Stimulated activated CD8-positive, alpha-beta memory T cell treated with anti-CD3 and anti-CD28 coated beads, Interleukin-7, amount 100 ng/mL, for 48 hours (primary cell): Measurements from ENCODE around the gene PPARGC1A.

ENCODE experiments used
- DNase-seq, 2 donors: peaks; one replicate each; pipeline ENCODE4 v3.0.0-alpha.2; 2020; ENCODE audit warnings: low read depth in 1 of 2; ENCODE audit errors: extremely low read depth in 1 of 2

Gene PPARGC1A

GRCh38 chr4:23844961-23845360 lies 44.9 kb downstream of the PPARGC1A start:
- DNase-seq = no peak

DNA sequence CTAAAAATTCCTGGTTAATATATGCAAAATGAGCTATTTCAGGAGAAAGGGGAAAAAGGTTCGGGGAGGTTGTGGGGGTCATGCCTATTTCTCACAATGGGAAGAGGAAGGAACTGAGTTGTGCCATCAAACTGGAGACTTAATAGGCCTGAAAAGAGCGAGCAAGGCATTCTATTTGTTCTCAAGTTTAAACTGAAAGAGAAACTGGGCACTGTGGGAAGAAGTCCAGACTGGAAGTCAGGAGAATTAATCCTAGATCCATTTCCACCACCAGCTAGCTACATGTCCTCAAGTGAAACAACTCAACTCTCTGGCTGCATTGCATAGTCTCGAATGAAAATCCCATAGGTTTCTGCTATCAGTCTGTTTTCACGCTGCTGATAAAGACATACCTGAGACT lies 50.6 kb downstream of the PPARGC1A start:
- no peak for DNase-seq

DNA sequence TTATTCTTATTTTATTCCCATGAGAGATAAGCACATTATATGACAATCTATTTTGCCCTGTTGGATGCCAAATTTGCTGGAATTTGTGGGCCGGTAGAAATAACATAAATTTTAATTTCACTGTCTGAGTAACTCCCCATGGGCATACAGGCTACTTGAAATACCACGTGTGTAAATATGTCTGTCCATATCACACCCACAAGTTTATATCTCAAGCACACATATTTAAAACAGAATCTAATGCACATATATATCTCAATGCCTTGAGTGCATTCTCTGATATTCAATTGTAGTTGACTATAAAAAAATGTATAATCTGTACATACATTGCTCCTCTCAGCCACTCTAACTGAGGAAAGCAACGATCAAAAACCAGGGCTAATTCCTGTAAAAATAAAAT lies 51.2 kb downstream of the PPARGC1A start:
- DNase-seq = no peak

GRCh38 chr4:23838131-23838530 lies 51.7 kb downstream of the PPARGC1A start:
- DNase-seq = no peak

DNA sequence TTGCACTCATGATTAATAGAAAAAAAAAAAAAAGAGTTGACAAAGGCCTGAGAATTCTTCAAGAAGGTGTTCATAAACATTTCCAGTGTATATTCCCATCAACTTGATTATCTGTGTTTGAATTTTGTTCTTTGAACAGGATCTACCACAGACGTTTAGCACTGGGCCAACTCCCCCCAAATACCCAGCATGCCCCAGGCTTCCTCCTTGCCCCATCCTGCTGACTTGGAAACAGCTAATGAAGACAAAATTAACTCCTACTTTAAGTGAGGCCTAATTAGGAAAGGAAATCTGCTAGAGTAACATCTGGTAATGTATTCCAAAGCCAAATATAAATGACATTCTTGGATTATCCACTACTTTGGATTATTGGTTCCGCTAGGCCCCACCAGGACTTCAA lies 52.5 kb downstream of the PPARGC1A start:
- DNase-seq = no peak

GRCh38 chr4:23835774-23836478 lies 53.9 kb downstream of the PPARGC1A start:
- no peak for DNase-seq

DNA sequence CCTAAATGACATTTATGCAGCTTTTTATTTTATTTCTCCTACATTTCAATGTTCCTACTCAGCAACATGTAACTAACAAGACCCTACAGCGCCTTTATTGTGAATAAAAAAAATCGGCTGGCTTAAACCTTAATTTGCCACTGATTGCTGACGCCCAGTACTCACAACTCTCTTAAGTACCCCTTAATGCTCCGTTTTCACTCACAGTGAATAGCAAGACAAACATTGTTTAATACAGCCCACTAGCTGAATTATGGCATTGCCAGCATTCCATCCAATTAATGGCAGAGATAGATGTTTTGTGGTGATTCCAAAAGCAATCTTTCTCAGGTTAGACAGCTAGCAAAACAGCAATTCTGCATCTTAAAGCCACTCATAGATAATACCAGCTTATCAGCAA lies 61.1 kb downstream of the PPARGC1A start:
- DNase-seq = no peak

GRCh38 chr4:23828020-23828715 lies 61.7 kb downstream of the PPARGC1A start:
- no peak for DNase-seq

GRCh38 chr4:23822181-23822580 lies 67.7 kb downstream of the PPARGC1A start:
- no peak for DNase-seq

GRCh38 chr4:23819041-23819511 lies 70.8 kb downstream of the PPARGC1A start:
- DNase-seq = no peak

DNA sequence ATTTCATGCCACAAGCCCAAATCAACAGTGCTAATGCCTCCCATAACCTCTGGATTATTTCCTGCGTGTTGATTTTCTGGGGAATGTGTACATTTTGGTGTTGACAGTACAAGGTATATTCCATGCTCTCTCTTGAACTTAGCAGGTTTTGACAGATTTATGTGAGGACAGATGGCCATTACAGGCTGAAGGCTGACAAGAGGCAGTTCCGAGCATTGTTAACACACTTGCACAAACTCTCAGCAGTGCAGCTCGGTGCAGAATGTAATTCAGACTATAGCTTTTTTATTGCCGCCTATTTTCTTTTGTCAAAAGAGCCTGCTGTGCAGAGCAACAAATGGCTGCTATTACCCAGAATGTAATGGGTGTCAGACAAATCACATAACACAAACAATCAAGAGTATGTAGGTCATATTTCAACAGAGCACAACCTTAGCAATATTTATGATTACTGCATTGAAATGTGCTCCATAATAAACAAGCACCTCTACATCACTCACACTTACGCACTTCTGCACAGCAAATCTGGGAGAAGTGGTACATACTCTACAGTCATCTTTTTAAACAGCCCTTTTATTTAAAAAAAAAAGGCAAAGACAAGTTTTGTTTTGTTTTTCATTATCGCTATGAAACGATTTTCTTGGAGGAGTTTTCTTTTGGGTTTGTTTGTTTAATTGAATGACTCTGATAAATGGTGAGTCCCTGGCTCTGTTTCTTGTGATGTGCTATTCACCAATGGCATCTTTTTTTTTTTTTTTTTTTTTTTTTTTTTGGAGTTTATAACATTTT lies 71.6 kb downstream of the PPARGC1A start:
- no peak for DNase-seq

- no peak for DNase-seq
Observed at GRCh38 chr4:23814996-23815660, 74.7 kb downstream of the PPARGC1A start.

GRCh38 chr4:23814587-23814986 lies 75.3 kb downstream of the PPARGC1A start:
- DNase-seq = no peak

DNA sequence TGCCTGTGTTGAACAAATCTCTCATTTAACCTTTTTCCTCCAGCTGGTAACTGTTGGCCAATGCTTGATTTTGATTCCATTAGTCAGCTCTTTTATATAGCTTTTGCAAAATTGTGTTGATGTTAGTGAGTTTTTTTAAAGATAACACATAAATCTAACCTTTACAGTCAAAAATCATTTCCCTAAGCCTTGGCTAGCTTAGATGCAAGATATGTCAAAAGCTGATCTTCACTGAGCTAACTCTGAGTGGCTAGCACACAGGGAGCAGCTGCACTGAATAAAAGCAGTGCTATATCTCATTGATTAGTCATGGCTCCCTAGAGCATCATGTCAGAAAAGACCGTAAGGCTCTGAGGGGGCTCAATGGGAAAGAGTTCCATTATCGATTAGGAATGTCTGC lies 78.7 kb downstream of the PPARGC1A start:
- no peak for DNase-seq

DNA sequence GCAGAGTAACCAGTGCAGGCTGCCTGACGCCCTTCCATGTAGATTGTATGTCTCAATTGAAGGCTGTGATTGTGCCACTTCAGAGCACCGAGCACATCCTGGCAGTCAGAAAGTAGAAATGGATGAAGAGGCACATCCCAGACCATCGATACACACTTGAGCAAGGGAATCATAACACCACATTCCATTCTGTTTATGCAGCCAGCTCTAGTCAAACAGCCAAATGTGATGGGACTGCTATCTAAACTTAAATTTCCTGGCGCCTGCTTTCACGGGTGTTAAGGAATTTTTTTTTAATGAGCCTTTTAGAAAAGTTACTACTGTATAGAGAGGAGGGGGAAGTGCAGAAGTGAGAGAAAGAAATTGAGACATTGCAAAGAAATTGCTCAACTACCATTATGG lies 84.4 kb downstream of the PPARGC1A start:
- no peak for DNase-seq

DNA sequence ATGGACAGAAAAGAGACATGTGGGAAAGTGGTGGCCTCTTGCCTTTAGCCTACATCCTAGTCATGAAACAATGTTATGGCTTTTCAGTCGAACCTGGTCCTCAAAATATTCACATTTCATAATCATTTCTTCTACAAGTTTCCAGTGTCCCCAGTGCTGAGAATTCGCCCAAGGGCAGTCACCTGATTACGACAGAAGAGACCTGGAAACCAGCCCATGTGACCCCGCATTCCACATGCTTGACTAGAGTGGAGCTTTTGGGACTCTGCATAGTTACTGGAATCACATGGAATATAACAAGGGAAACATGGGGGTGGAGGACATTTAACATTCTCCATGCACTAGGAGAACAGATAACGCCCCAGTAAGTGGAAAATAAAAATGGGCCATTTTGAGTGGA lies 100.1 kb downstream of the PPARGC1A start:
- no peak for DNase-seq

- DNase-seq = no peak
Observed at GRCh38 chr4:23788460-23788859, 101.4 kb downstream of the PPARGC1A start.

GRCh38 chr4:23788027-23788426 lies 101.8 kb downstream of the PPARGC1A start:
- no peak for DNase-seq

GRCh38 chr4:23782778-23783437 lies 106.9 kb downstream of the PPARGC1A start:
- DNase-seq = no peak

DNA sequence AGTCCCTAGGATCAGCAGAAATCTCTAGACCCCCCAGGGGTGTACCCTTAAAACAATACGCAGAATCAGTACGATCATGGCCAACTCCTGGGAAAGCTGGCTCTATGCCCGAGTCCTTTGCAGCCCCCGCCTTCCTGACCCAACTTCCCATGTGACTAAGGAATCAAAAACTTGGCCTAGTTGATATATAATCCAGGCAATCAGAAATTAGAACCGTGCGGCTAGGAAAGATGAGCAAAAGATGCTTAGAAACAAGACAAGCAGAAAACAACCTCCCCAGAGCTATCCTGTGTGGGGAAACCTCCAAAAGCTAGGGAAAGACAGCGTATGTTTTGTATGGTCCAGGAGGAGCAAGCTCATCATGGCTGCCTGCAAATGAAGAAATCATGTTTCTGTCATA lies 110.0 kb downstream of the PPARGC1A start:
- DNase-seq = no peak

- DNase-seq = no peak
Observed at GRCh38 chr4:23779422-23779821, 110.4 kb downstream of the PPARGC1A start.
